Measurements from ENCODE around the gene ARVCF. TPM values are rescaled to one million over a fixed set of nuclear protein-coding genes. Genes with fewer than 3 reads are reported as not detected.

Gene ARVCF, protein sequence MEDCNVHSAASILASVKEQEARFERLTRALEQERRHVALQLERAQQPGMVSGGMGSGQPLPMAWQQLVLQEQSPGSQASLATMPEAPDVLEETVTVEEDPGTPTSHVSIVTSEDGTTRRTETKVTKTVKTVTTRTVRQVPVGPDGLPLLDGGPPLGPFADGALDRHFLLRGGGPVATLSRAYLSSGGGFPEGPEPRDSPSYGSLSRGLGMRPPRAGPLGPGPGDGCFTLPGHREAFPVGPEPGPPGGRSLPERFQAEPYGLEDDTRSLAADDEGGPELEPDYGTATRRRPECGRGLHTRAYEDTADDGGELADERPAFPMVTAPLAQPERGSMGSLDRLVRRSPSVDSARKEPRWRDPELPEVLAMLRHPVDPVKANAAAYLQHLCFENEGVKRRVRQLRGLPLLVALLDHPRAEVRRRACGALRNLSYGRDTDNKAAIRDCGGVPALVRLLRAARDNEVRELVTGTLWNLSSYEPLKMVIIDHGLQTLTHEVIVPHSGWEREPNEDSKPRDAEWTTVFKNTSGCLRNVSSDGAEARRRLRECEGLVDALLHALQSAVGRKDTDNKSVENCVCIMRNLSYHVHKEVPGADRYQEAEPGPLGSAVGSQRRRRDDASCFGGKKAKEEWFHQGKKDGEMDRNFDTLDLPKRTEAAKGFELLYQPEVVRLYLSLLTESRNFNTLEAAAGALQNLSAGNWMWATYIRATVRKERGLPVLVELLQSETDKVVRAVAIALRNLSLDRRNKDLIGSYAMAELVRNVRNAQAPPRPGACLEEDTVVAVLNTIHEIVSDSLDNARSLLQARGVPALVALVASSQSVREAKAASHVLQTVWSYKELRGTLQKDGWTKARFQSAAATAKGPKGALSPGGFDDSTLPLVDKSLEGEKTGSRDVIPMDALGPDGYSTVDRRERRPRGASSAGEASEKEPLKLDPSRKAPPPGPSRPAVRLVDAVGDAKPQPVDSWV
- 95.7 and 108 TPM in 2 replicates for total RNA-seq

DNA sequence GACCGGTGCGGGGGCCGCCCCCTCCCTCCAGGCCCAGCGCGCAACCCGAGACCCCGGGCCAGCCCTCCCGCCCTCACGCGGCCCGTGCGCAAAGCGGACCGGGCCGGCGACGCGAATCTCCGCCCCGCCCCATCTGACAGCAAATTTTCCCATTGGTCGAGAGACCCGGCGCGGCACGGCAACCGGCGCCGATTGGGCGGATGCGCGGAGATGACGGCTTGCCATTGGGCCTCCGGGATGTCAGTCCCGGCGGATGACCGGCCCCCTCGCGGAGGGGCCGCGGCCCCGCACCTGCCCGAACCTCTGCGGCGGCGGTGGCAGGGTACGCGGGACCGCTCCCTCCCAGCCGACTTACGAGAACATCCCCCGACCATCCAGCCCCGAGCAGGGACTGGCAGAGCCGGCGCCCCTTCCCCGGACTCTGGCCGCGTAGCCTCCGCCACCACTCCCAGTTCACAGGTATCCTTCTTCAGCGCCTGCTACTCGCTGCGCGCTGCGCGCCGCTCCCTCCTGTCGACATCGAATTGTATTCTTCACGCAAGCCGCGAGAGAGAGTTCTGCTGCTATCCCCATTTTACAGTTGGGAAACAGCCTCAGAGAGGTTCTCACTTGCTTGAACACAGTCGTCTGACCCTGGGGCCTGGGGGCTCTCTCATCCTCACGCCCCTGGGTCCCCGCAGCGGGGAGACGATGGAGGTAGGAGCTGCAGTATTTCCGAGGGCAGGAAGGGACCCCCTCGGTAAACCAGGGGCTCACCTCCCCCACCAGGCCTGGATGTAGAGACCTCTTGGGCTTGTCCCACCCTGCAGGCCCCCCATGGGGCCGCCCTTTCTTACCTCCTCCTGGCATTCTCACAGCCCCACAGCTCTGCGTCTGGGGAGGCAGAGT lies at the start of gene ARVCF:
ARVCF (minus strand) TSS at position 90 of the 888 bp plus-strand sequence. CDS start 26,029 bp downstream, outside the sequence.

DNA sequence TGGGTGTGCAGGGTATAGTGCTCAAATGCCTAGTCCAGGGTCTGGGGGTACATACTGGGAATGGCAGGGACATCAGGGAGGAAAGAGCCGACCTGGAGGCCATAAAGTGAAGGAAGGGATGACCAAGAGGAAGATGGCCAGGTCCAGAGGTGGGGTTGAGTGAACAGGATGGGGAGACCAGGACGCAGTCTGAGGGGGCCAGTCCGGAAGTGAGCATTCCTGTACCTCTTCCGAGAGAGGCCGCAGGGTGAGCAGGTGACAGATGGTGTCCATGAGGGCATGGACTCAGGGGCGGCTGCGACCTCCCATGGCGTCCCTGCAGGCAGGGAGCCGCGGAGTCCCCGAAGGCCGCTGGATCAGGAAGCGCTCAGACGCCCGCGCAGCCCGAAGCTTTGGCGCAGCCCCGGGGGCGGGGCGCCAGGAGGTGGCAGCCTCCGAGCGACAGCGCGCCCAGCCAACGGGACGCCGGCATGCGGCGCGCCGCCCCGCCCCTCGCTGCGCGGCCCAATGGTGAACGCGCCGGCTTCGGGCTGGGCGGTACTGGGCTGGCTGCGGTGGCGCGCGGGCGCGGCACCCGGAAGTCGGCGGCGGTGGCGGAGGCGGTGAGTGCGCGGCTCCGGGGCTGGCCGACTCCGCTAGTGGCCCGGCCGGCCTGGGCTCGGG lies 4.0 kb upstream of the ARVCF start, which contains the start of gene TANGO2:
TANGO2 (plus strand) TSS at position 578 of the 663 bp plus-strand sequence. CDS start 15,689 bp downstream, outside the sequence.

DNA sequence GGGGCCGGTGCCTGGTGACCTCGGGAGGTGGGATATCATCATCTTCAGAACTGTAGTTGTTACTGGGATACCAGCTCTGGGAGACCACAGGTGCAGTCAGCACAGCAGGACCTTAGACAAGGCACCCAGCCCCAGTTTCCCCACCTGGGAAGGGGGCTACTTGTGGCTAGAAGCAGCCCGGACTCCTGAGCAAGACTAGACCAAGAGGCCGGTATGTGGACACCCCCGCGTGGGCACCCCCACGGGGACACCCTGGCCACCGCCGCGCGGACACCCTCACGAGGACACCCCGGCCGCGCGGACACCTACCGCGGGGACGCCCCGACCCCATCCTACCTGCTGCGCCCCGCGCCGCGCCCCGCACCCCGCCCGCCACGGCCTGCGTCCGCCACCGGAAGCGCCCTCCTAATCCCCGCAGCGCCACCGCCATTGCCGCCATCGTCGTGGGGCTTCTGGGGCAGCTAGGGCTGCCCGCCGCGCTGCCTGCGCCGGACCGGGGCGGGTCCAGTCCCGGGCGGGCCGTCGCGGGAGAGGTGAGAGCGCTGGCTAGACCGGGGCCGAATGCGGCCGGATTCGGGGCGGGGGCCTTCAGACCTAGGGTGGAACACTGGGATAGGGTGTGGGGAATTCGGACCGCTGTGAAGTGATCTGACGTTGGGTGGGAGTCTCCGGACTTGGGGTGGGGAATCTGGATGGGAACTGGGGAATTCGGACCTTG lies 75.1 kb downstream of the ARVCF start, which contains the start of the genes COMT and TXNRD2:
COMT (plus strand) TSS at position 408 of the 718 bp plus-strand sequence. CDS start 20,755 bp downstream, outside the sequence.
TXNRD2 (minus strand) TSS at position 454 of the 718 bp plus-strand sequence; CDS start at position 439, 15 bp downstream.

Small RNA genes lying within 50 kb of the gene (small RNA-seq; reads per million reads assigned to genes)
- 108 reads per million, percentile 99 among the genes with 10 or more reads in this experiment for gene MIR185

Other genes with a start within 250 kb of the ARVCF start
- 4.2 and 6.9 TPM in 2 replicates for gene GNB1L, start 161.9 kb downstream of the ARVCF start, total RNA-seq
- 24.8 and 29.7 TPM in 2 replicates for gene RTL10, start 161.9 kb downstream of the ARVCF start, total RNA-seq
- gene COMT, start 75.1 kb downstream of the ARVCF start, total RNA-seq, result 186 and 298 TPM in 2 replicates
- 67.8 and 124 TPM in 2 replicates for gene TXNRD2, start 75.0 kb downstream of the ARVCF start, total RNA-seq
- 44.8 and 51.6 TPM in 2 replicates for gene TANGO2, start 4.3 kb upstream of the ARVCF start, total RNA-seq
- gene DGCR8, start 63.4 kb upstream of the ARVCF start, total RNA-seq, result 36.0 and 36.3 TPM in 2 replicates
- 187 and 231 TPM in 2 replicates for gene RANBP1, start 99.3 kb upstream of the ARVCF start, total RNA-seq
- 33.6 and 47.4 TPM in 2 replicates for gene TRMT2A, start 100.4 kb upstream of the ARVCF start, total RNA-seq
- 18.9 and 19.7 TPM in 2 replicates for gene ZDHHC8, start 115.0 kb upstream of the ARVCF start, total RNA-seq
- gene CCDC188, start 134.2 kb upstream of the ARVCF start, total RNA-seq, result 8.6 and 8.8 TPM in 2 replicates